ENCODE measurements around the gene CDC14B.
"Not testable (repeated sequence)": the region's sequence is repeated elsewhere in the genome, so short reads cannot be mapped to it uniquely, and the experiment has no call there.

The CDC14B gene

DNA sequence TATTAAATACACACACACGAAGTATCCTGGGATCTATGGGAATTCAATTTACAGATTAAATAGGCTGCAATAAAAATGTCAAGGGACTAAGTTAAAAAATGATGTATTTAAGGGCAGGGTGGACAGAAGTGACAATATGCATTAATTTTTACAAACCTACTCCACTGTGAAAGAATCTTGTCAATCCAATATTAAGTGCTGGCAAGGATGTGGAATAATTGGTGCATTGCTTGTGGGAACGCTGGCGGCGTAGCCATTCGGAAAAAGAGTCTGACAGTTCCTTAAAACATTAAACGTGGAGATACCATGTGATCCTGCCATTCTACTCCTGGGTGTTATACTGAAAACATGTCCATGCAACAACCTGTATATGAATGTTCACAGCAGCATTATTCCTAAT lies 4.2 kb downstream of the CDC14B start:
- peaks cover 7% of the 10 kb centered on the region for H3K4me1 Mint-ChIP-seq (ENCODE audit: low read depth)
- H3K4me3 Mint-ChIP-seq, result no peak overlapping the region
- peaks cover 42% of the 10 kb centered on the region for H3K27me3 Mint-ChIP-seq
- H3K9me3 Mint-ChIP-seq (ENCODE audit: low read depth), result no peaks in the 10 kb centered on the region
- H3K36me3 Mint-ChIP-seq, result no peaks in the 10 kb centered on the region
- no peak overlapping the region for H3K27ac Mint-ChIP-seq

DNA sequence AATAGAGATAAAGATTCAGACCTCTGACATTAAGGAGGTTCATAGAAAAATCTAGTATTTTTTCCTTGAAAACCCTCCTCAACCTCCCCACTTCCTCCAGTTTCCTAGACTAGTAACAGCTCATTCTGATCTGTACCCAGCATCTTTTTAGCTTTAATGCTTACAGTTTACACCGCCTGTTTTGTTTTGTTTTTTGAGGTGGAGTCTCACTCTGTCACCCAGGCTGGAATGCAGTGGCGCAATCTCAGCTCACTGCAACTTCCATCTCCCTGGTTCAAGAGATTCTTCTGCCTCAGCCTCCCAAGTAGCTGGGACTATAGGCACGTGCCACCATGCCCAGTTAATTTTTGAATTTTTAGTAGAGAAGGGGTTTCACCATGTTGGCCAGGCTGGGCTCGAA lies 5.0 kb downstream of the CDC14B start:
- H3K36me3 Mint-ChIP-seq; H3K4me1 Mint-ChIP-seq (ENCODE audit: low read depth); H3K9me3 Mint-ChIP-seq (ENCODE audit: low read depth); H3K4me3 Mint-ChIP-seq; H3K27ac Mint-ChIP-seq: not testable (repeated sequence)
- H3K27me3 Mint-ChIP-seq, result peaks cover 40% of the 10 kb centered on the region

- no peaks in the 10 kb centered on the region for H3K36me3 Mint-ChIP-seq
- H3K4me3 Mint-ChIP-seq, result no peak overlapping the region
- H3K9me3 Mint-ChIP-seq (ENCODE audit: low read depth), result no peaks in the 10 kb centered on the region
- H3K27ac Mint-ChIP-seq, result no peak overlapping the region
- H3K27me3 Mint-ChIP-seq, result peaks cover 40% of the 10 kb centered on the region
- no peaks in the 10 kb centered on the region for H3K4me1 Mint-ChIP-seq (ENCODE audit: low read depth)
Observed at GRCh38 chr9:96612966-96613589, 6.6 kb downstream of the CDC14B start.

DNA sequence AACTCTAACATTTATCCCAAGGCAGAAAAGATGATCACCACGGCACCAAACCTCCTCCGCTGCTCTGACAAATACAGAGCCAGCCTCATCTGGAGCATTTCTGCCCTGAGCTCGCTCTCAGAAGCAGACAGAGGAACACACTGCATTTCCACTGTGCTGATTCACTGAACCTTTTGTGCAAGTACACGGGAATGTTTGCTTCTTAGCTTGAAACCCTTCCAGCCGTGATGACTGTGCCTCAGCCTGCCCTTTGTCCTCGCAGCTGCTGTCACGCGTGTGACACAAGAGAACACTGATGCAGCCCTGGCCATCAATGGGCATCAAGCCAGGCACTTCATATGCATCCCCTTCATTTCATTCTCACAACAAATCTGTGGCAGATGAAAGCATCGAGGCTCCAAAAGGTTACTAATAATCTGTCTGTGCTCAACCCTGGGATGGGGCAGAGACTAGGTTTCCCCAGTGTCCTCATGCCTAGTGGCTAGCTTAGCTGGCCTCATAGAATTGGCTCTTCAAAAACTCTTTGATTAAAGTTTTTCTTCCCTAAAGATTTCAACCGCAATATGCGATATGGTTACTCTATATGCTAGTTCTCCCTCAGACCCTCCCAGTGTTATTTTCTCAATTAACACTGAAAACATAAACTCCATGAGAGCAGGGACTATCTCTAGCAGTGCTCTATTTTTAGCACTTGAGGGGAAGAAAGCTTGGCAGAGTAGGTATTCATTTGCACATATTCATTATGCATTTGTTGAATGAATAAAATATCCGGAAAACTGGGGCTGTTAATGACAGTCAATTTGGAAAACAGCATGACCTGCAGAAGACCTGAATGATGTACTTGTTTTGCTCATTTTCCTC lies 7.3 kb downstream of the CDC14B start:
- no peaks in the 10 kb centered on the region for H3K36me3 Mint-ChIP-seq
- H3K27ac Mint-ChIP-seq, result no peak overlapping the region
- no peaks in the 10 kb centered on the region for H3K9me3 Mint-ChIP-seq (ENCODE audit: low read depth)
- H3K4me1 Mint-ChIP-seq (ENCODE audit: low read depth), result no peaks in the 10 kb centered on the region
- no peak overlapping the region for H3K4me3 Mint-ChIP-seq
- H3K27me3 Mint-ChIP-seq, result peaks cover 35% of the 10 kb centered on the region

- no peaks in the 10 kb centered on the region for H3K4me1 Mint-ChIP-seq (ENCODE audit: low read depth)
- no peaks in the 10 kb centered on the region for H3K36me3 Mint-ChIP-seq
- no peak overlapping the region for H3K4me3 Mint-ChIP-seq
- H3K27ac Mint-ChIP-seq, result no peak overlapping the region
- H3K27me3 Mint-ChIP-seq, result peaks cover 31% of the 10 kb centered on the region
- no peaks in the 10 kb centered on the region for H3K9me3 Mint-ChIP-seq (ENCODE audit: low read depth)
Observed at GRCh38 chr9:96611302-96611701, 8.3 kb downstream of the CDC14B start.

DNA sequence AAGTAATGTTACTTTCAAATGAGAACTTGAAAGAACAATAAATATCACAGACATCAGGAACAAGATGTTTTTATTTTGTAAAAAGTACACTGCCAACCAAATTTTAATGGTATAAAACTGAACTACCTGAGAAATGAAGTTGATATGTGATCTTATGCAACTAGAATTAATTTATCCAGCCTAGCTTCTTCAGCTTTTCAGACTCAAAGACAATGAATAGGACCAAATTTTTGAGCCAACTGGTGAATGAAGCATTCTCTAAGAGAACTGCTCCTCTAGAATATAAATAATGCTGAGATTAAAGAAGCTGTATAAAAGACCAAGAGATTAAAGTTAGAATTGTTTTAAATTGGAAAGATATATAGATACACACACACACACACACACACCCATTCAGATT lies 9.9 kb downstream of the CDC14B start:
- Mint-ChIP-seq H3K27me3 (peaks cover 23% of the 10 kb centered on the region), H3K9me3 (ENCODE audit: low read depth) (no peaks in the 10 kb centered on the region), H3K36me3 (no peaks in the 10 kb centered on the region), H3K27ac (no peak overlapping the region), H3K4me3 (no peak overlapping the region), H3K4me1 (ENCODE audit: low read depth) (no peaks in the 10 kb centered on the region)

- Mint-ChIP-seq H3K27me3 (peaks cover 15% of the 10 kb centered on the region), H3K27ac (no peak overlapping the region), H3K9me3 (ENCODE audit: low read depth) (no peaks in the 10 kb centered on the region), H3K4me3 (no peak overlapping the region), H3K36me3 (no peaks in the 10 kb centered on the region), H3K4me1 (ENCODE audit: low read depth) (no peaks in the 10 kb centered on the region)
Observed at GRCh38 chr9:96607971-96608370, 11.7 kb downstream of the CDC14B start.

DNA sequence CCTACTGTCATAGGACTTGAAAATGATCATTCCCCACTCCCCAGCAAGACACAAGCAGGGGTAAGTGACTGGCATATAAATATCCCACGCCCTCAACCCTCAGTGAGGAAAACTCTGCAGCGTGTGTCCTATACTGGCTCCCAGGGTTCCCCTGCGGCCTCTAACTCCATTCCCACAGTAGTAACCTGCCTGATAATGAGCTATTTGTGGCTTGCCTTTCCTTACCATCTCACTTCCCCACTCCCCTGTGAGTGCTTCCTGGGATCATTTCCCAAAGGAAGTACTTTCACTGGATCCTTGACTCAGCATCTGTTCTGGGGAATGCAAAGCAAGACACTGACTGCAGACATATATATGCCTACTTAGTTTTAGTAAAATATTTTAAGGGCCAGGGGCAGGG lies 14.3 kb downstream of the CDC14B start:
- peaks cover 7% of the 10 kb centered on the region for H3K27me3 Mint-ChIP-seq
- H3K36me3 Mint-ChIP-seq, result no peaks in the 10 kb centered on the region
- H3K4me1 Mint-ChIP-seq (ENCODE audit: low read depth), result no peaks in the 10 kb centered on the region
- H3K27ac Mint-ChIP-seq, result no peak overlapping the region
- H3K9me3 Mint-ChIP-seq (ENCODE audit: low read depth), result no peaks in the 10 kb centered on the region
- no peak overlapping the region for H3K4me3 Mint-ChIP-seq

- H3K27me3 Mint-ChIP-seq, result peaks cover 4% of the 10 kb centered on the region
- H3K4me3 Mint-ChIP-seq, result no peak overlapping the region
- H3K27ac Mint-ChIP-seq, result no peak overlapping the region
- H3K36me3 Mint-ChIP-seq, result no peaks in the 10 kb centered on the region
- no peaks in the 10 kb centered on the region for H3K4me1 Mint-ChIP-seq (ENCODE audit: low read depth)
- H3K9me3 Mint-ChIP-seq (ENCODE audit: low read depth), result no peaks in the 10 kb centered on the region
Observed at GRCh38 chr9:96604004-96604319, 15.7 kb downstream of the CDC14B start.

- Mint-ChIP-seq H3K4me1 (ENCODE audit: low read depth) (no peaks in the 10 kb centered on the region), H3K27ac (no peak overlapping the region), H3K9me3 (ENCODE audit: low read depth) (no peaks in the 10 kb centered on the region), H3K4me3 (no peak overlapping the region), H3K36me3 (no peaks in the 10 kb centered on the region), H3K27me3 (peaks cover 4% of the 10 kb centered on the region)
Observed at GRCh38 chr9:96603305-96604003, 16.2 kb downstream of the CDC14B start.

DNA sequence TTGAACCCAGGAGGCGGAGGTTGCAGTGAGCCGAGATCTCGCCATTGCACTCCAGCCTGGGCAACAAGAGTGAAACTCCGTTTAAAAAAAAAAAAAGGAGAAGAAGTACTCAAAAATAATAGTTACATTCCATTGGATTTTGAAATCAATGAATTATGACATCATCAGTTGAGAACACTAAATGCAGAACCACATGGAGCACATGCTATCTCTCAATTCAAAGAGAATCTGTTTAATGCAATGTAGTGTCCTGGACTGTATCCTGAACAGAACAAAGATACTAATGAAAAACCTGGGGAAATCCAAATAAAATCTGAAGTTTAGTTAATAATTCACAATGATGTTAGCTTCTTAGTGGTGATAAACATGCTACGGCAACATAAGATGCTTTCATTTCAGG lies 20.3 kb downstream of the CDC14B start:
- peaks cover 5% of the 10 kb centered on the region for H3K27me3 Mint-ChIP-seq
- H3K36me3 Mint-ChIP-seq, result no peaks in the 10 kb centered on the region
- no peaks in the 10 kb centered on the region for H3K4me1 Mint-ChIP-seq (ENCODE audit: low read depth)
- no peak overlapping the region for H3K27ac Mint-ChIP-seq
- no peaks in the 10 kb centered on the region for H3K9me3 Mint-ChIP-seq (ENCODE audit: low read depth)
- no peak overlapping the region for H3K4me3 Mint-ChIP-seq

DNA sequence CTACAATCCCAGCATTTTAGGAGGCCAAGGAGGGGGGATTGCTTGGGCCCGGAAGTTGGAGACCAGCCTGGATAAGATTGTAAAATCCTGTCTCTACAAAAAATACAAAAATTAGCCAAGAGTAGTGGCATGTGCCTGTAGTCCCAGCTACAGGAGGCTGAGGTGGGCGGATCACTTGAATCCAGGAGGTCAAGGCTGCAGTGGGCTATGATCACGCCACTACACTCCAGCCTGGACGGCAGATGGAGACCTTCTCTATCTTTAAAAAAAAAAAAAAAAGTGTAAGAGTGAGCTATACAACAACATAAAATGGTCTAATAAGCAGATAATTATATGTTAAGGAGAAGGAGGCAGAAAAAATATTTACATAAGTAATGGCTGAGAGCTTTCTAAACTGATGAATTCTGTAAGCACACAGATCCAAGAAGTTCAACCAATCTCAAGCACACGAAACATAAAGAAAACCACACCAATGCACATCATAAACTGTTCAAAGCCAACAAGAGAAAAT lies 23.0 kb downstream of the CDC14B start:
- Mint-ChIP-seq H3K4me3 (no peak overlapping the region), H3K27me3 (peaks cover 11% of the 10 kb centered on the region), H3K9me3 (ENCODE audit: low read depth) (no peaks in the 10 kb centered on the region), H3K4me1 (ENCODE audit: low read depth) (no peaks in the 10 kb centered on the region), H3K27ac (no peak overlapping the region), H3K36me3 (no peaks in the 10 kb centered on the region)

GRCh38 chr9:96587338-96588315 lies 32.0 kb downstream of the CDC14B start:
- Mint-ChIP-seq H3K36me3 (no peaks in the 10 kb centered on the region), H3K27ac (no peak overlapping the region), H3K27me3 (peaks cover 24% of the 10 kb centered on the region), H3K9me3 (ENCODE audit: low read depth) (no peaks in the 10 kb centered on the region), H3K4me3 (no peak overlapping the region), H3K4me1 (ENCODE audit: low read depth) (peaks cover 18% of the 10 kb centered on the region)

DNA sequence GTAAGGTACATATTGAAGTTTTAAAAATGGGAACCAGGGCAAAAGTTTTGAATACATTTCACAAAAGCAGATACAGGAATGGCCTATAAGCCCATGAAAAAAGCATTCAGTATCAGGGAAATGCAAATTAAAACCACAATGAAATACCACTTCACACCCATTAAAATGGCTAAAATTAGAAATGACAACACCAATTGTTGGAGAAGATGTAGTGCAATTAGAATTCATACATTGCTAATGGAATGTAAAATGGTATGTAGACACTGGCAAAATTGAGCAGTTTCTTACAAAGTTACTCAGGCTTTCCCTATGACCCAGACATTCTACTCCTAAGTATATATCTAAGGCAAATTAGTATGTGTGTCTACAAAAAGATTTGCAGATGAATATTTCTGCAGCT lies 34.2 kb downstream of the CDC14B start:
- H3K36me3 Mint-ChIP-seq, result no peaks in the 10 kb centered on the region
- no peak overlapping the region for H3K4me3 Mint-ChIP-seq
- H3K4me1 Mint-ChIP-seq (ENCODE audit: low read depth), result peaks cover 18% of the 10 kb centered on the region
- peaks cover 13% of the 10 kb centered on the region for H3K27me3 Mint-ChIP-seq
- H3K9me3 Mint-ChIP-seq (ENCODE audit: low read depth), result no peaks in the 10 kb centered on the region
- no peak overlapping the region for H3K27ac Mint-ChIP-seq

Data from activated naive CD8-positive, alpha-beta T cell (primary cell).